ENCODE results near the gene PFDN2.

DNA sequence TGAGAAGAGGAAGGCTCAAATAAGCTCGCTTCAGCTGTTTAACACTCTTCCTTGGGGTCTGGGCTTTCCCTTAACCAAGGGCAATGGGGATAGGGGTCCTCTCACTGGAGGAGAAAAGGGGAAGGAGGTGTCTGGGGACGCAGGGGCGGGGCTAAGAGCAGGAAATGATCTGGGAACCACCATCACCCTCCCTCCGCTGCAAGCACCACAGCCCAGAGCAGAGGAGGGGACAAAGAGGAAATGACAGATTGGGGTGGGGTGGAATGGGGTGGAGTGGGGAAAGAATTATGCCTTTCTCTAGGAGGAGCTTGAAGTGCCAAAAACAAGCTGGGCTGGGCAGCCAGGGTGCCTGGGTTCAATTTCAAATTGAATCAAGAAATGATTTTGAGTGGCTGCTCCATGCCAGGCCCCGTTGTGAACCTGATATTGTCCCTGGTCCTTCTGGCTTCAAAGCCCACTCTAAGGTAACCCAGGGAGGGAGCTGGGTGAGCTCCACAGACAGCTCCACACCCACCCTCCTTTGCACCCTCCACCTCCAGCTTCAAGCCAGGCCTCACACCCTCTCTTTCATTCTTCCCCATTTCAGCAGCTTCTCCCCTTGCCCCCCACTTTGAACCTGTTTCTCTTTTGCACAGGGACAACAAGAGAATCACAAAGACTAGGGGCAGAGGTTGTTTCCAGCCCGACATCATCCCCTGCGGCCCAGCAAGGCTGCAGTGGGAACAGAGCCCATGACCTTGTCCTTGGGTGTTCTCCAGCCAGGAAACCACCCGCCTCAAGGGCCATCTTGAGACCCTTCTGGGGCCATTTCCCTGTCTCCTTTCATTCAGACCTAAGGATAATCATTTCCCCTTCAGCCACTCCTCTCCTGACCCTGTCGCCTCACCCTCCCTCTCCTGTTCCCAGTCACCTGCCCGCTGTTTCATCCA is 49.3 kb downstream of the PFDN2 start:
- TF ChIP-seq, protein P1, sequence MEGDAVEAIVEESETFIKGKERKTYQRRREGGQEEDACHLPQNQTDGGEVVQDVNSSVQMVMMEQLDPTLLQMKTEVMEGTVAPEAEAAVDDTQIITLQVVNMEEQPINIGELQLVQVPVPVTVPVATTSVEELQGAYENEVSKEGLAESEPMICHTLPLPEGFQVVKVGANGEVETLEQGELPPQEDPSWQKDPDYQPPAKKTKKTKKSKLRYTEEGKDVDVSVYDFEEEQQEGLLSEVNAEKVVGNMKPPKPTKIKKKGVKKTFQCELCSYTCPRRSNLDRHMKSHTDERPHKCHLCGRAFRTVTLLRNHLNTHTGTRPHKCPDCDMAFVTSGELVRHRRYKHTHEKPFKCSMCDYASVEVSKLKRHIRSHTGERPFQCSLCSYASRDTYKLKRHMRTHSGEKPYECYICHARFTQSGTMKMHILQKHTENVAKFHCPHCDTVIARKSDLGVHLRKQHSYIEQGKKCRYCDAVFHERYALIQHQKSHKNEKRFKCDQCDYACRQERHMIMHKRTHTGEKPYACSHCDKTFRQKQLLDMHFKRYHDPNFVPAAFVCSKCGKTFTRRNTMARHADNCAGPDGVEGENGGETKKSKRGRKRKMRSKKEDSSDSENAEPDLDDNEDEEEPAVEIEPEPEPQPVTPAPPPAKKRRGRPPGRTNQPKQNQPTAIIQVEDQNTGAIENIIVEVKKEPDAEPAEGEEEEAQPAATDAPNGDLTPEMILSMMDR (IDR thresholded peaks at IDR 0.05) = no peak
- TF ChIP-seq POLR2A (IDR thresholded peaks at IDR 0.05) = no peak

All from adrenal gland (tissue), 5 donors.